Measurements from ENCODE around the gene TMEM86A. TPM values are rescaled to one million over a fixed set of nuclear protein-coding genes. Genes with fewer than 3 reads are reported as not detected.

Gene TMEM86A
- total and polyA plus RNA-seq, 2 donors (not counting 1 experiment from before 2014, with no cell fraction given): 0.16 to 0.83 TPM

- TF ChIP-seq CTCF (conservative IDR thresholded peaks at IDR 0.05 in 1 of 2, IDR thresholded peaks at IDR 0.05 in 1 of 2; ENCODE audit: low read depth in 1 of 2, low read length in 2 of 2): no peak
- TF ChIP-seq EZH2 (IDR thresholded peaks at IDR 0.05; ENCODE audit: low read length, missing control alignments): no peak
- H2AFZ ChIP-seq (ENCODE audit: low read length): no peak overlapping the region
These were observed 6.1 kb downstream of the TMEM86A start for GRCh38 chr11:18704698-18705097.

GRCh38 chr11:18705651-18706281, 7.2 kb downstream of the TMEM86A start:
- Histone ChIP-seq H3K36me3 (ENCODE audit: control insufficient read depth, insufficient read depth, low read length) (no peaks in the 10 kb centered on the region), H3K79me2 (ENCODE audit: control insufficient read depth, insufficient read depth, low read length) (no peaks in the 10 kb centered on the region), H3K9me3 (ENCODE audit: control insufficient read depth, insufficient read depth, low read depth, low read length) (no peaks in the 10 kb centered on the region), H4K20me1 (ENCODE audit: control insufficient read depth, extremely low read depth, insufficient read depth, low read length) (no peaks in the 10 kb centered on the region), H3K9ac (ENCODE audit: insufficient read depth, low read length) (no peak overlapping the region), H2AFZ (ENCODE audit: low read length) (no peak overlapping the region), H3K4me2 (ENCODE audit: extremely low read depth, insufficient read depth, low read length) (no peak overlapping the region), H3K27me3 (ENCODE audit: control insufficient read depth, insufficient read depth, low read length) (peaks cover 26% of the 10 kb centered on the region), H3K4me3 (replicated peaks in 1 of 4; ENCODE audit: control extremely low read depth in 1 of 4, insufficient read depth in 1 of 4, low read depth in 3 of 4, low read length in 4 of 4) (peak overlapping the region in 2 of 4 experiments; percentile 27 to 44), H3K4me1 (ENCODE audit: control insufficient read depth, extremely low read depth, insufficient read depth, low read length) (no peaks in the 10 kb centered on the region), H3K27ac (ENCODE audit: insufficient read depth, low read length) (no peak overlapping the region)
- no peak for DNase-seq (ENCODE audit: low read depth in 2 of 2)
- TF ChIP-seq CTCF (conservative IDR thresholded peaks at IDR 0.05 in 1 of 2, IDR thresholded peaks at IDR 0.05 in 1 of 2; ENCODE audit: low read depth in 1 of 2, low read length in 2 of 2) (no peak), EZH2 (IDR thresholded peaks at IDR 0.05; ENCODE audit: low read length, missing control alignments) (no peak)

More at GRCh38 chr11:18704698-18705097, 6.1 kb downstream of the TMEM86A start:
- DNase-seq (ENCODE audit: low read depth in 2 of 2): no peak
- Histone ChIP-seq H3K4me1 (ENCODE audit: control insufficient read depth, extremely low read depth, insufficient read depth, low read length) (no peaks in the 10 kb centered on the region), H3K4me2 (ENCODE audit: extremely low read depth, insufficient read depth, low read length) (no peak overlapping the region), H4K20me1 (ENCODE audit: control insufficient read depth, extremely low read depth, insufficient read depth, low read length) (no peaks in the 10 kb centered on the region), H3K79me2 (ENCODE audit: control insufficient read depth, insufficient read depth, low read length) (no peaks in the 10 kb centered on the region), H3K36me3 (ENCODE audit: control insufficient read depth, insufficient read depth, low read length) (no peaks in the 10 kb centered on the region), H3K4me3 (replicated peaks in 1 of 4; ENCODE audit: control extremely low read depth in 1 of 4, insufficient read depth in 1 of 4, low read depth in 3 of 4, low read length in 4 of 4) (no peak overlapping the region), H3K9me3 (ENCODE audit: control insufficient read depth, insufficient read depth, low read depth, low read length) (no peaks in the 10 kb centered on the region), H3K27me3 (ENCODE audit: control insufficient read depth, insufficient read depth, low read length) (peaks cover 25% of the 10 kb centered on the region), H3K9ac (ENCODE audit: insufficient read depth, low read length) (no peak overlapping the region), H3K27ac (ENCODE audit: insufficient read depth, low read length) (no peak overlapping the region)

DNA sequence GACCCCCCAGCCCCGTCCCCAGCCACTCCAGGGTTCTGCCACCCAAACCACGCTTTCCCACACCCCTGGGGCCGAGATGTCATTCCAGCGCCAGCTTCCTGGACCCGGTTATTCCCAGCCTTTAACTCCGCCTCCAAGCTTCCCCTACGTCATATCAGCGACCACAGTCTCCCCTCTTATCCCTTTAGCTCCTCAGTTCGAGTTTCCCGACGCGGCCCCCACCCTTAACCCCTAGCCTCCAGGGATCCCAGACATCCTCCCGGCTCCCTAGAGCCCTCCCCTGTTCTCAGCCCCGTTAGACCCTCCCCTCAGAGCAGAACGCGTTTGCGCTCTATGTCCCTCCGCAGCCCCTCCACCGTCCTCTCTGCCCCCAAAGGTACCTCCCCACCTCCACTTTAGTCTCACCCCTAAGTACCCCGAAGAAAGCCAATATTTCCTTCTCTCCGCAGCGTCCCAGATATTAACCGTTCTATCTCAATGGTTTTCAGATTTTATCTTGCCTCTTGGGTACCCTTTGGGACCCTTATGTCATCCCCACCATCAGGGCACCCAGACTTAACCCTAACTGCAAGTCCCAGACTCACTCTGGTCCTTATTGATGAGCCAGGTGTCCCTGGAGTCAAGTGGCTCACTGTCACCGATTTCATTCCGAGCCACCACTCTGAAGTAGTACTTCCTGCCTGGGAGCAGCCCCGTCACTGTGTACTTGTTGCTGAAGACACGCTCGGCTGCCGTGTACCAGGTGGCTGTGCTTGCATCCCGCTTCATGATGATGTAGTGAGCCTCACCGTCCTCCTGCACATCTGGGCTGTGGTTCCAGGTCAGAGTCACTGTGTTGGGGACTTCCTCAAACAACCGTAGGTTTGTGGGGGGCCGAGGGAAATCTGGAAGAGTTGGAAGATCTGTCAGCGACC, 8.0 kb downstream of the TMEM86A start:
- no peaks in the 10 kb centered on the region for H4K20me1 ChIP-seq (ENCODE audit: control insufficient read depth, extremely low read depth, insufficient read depth, low read length)
- TF ChIP-seq EZH2 (IDR thresholded peaks at IDR 0.05; ENCODE audit: low read length, missing control alignments): peak; percentile 29
- no peak for TF ChIP-seq CTCF (conservative IDR thresholded peaks at IDR 0.05 in 1 of 2, IDR thresholded peaks at IDR 0.05 in 1 of 2; ENCODE audit: low read depth in 1 of 2, low read length in 2 of 2)
- H3K9me3 ChIP-seq (ENCODE audit: control insufficient read depth, insufficient read depth, low read depth, low read length): no peaks in the 10 kb centered on the region
- H3K4me3 ChIP-seq (replicated peaks in 1 of 4; ENCODE audit: control extremely low read depth in 1 of 4, insufficient read depth in 1 of 4, low read depth in 3 of 4, low read length in 4 of 4): peak overlapping the region in 2 of 4 experiments; percentile 38 to 42
- H3K4me1 ChIP-seq (ENCODE audit: control insufficient read depth, extremely low read depth, insufficient read depth, low read length): no peaks in the 10 kb centered on the region
- no peaks in the 10 kb centered on the region for H3K36me3 ChIP-seq (ENCODE audit: control insufficient read depth, insufficient read depth, low read length)
- no peak overlapping the region for H3K9ac ChIP-seq (ENCODE audit: insufficient read depth, low read length)
- H3K4me2 ChIP-seq (ENCODE audit: extremely low read depth, insufficient read depth, low read length): no peak overlapping the region
- H3K79me2 ChIP-seq (ENCODE audit: control insufficient read depth, insufficient read depth, low read length): no peaks in the 10 kb centered on the region
- H2AFZ ChIP-seq (ENCODE audit: low read length): no peak overlapping the region
- no peak overlapping the region for H3K27ac ChIP-seq (ENCODE audit: insufficient read depth, low read length)
- peak; percentile 19 to 53 for DNase-seq (ENCODE audit: low read depth in 2 of 2)
- H3K27me3 ChIP-seq (ENCODE audit: control insufficient read depth, insufficient read depth, low read length): peaks cover 26% of the 10 kb centered on the region

Measured in fibroblast of lung (primary cell).